Stimulated activated CD4-positive, alpha-beta T cell treated with anti-CD3 and anti-CD28 coated beads, Interleukin-4, amount 100 ng/mL, for 48 hours (primary cell): ENCODE data around the gene NDUFAB1.
"Not testable (repeated sequence)": the region's sequence is repeated elsewhere in the genome, so short reads cannot be mapped to it uniquely, and the experiment has no call there.

Experiments
- DNase-seq, 2 donors: peaks; one replicate each; pipeline ENCODE4 v3.0.0-alpha.2; 2020; ENCODE audit warnings: low read depth in 2 of 2

NDUFAB1 gene

DNA sequence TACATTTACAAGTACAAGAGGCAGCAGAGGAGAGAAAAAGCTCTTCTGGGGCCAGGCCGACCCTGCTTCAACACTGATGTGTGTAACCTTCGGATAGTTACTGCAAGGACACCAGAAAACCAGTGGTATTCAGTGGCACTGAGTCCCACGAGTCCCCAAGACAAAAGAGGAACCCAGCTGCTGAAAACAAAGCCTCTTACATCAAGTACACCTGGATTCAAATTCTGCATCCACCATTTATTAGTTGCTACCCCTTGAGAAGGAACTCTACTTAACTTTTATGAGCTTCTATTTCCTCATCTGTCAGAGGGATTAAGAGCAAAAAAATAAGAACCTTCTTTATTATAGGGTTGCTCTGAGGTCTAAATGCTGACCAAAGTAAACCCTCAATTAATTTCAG, 41.6 kb downstream of the NDUFAB1 start:
- DNase-seq = no peak

DNA sequence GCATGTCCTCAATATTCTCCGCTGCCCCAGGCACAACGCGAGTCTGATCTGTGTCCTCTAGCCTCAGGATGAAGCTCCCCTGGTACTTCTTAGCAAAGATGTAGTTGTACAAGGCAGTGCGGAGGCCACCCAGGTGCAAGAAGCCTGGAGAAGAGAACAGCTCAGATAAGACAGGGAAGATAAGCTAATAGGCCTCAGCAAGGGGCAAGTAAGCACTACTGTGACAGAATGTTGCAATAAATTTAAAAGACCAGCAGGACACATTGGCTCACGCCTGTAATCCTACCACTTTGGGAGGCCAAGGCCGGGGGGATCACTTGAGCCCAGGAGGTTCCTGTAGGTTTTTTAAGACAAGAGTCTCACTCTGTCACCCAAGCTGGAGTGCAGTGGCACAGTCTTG, 44.0 kb downstream of the NDUFAB1 start:
- DNase-seq = no peak

DNA sequence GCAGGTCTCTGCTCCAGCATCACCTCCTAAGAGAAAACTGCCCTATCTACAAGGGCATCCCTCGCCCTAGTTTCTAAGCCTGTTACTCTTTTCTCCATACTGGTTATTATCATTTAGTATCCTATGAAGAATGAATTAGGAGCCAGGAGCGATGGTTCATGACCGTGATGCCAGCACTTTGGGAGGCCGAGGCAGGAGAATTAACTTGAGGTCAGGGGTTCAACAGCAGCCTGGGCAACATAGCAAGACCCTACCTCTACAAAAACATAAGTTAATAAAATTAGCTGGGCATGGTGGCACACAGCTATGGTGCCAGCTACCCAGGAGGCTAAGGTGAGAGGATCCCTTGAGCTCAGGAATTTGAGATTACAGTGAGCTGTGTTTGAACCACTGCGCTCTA, 46.2 kb downstream of the NDUFAB1 start:
- DNase-seq = no peak

DNA sequence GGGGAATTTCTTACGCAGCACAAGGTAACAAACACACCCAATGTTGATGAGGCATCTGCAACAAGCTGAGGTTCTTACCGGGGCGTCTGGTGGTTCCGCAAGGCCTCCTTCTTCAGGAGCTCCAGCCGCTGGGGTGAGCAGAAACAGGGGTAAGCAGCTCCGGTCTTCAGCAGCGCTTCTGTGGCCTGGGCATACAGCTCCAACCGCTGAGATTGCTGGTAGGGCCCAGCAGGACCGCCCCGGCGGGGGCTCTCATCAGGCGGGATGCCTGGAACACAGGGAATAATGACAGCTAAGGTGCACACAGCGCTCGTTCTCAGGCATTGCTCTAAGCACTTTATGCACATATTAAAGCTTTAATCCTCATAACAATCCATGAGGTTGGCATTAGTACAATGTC, 51.7 kb downstream of the NDUFAB1 start:
- no peak for DNase-seq

DNA sequence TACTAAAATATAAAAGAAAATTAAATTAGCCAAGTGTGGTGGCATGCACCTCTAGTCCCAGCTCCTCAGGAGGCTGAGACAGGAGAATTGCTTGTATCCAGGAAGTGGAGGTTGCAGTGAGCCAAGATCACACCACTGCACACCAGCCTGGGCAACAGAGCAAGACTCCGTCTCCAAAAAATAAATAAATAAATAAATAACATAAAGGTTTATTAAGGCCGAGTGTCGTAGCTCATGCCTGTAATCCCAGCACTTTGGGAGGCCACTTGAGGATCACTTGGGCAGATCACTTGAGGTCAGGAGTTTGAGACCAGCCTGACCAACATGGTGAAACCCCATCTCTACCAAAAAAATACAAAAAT, 55.3 kb downstream of the NDUFAB1 start:
- DNase-seq = not testable (repeated sequence)

DNA sequence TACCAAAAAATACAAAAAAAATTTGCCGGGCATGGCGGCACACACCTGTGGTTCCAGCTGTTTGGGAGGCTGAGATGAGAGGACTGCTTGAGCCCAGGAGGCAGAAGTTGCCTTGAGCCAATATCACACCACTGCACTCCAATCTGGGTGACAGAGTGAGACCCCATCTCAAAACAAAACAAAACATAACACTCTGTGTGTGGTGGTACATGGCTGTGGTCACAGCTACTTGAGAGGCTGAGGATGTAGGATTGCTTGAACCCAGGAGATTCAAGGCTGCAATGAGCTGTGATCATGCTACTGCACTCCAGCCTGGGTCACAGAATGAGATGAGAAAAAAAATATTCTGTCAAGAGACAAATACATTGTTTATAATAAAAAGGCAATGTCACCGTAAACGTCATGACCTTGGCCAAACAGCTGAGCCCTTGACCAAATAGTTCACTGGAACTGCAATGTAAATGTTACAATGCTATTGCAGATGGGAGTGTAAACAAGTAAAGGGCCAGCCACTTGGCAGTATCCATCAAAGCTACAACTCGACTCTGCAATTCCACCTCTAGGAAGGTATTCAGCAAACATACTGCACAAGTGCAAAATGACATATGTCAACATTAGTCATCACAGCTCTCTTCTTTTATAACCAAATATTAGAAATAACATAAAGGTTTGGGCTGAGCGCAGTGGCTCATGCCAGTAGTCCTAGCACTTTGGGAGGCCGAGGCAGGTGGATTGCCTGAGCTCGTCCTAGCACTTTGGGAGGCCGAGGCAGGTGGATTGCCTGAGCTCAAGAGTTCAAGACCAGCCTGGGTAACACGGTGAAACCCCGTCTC, 55.9 kb downstream of the NDUFAB1 start:
- DNase-seq = no peak

DNA sequence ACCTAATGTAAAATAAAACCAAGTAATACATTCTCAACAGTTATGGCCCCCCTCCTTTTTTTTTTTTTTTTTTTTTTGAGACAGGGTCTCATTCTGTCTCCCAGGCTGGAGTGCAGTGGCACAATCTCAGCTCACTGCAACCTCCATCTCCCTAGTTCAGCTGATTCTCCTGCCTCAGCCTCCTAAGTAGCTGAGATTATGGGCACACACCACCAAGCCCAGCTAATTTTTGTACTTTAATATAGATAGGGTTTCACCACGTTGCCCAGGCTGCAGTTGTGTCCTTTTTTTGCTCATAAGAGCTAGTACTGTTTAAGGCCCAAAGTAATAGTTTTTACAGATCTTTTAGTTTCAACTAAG, 57.2 kb downstream of the NDUFAB1 start:
- no peak for DNase-seq

DNA sequence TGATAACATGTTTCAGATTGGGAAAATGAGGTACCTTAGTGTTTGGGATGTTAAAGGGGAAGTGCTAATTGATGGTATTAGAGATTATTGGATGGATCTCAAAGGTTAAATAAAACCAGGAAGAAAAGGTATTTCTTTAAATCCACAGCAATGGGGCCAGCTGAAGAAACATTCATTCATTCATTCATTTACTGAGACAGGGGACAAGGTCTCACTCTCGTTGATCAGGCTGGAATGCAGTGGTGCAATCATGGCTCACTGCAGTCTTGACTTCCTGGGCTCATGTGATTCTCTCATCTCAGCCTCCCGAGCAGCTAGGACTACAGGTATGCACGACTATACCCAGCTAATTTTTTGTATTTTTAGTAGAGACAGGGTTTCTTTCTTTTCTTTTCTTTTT, 58.7 kb downstream of the NDUFAB1 start:
- no peak for DNase-seq

DNA sequence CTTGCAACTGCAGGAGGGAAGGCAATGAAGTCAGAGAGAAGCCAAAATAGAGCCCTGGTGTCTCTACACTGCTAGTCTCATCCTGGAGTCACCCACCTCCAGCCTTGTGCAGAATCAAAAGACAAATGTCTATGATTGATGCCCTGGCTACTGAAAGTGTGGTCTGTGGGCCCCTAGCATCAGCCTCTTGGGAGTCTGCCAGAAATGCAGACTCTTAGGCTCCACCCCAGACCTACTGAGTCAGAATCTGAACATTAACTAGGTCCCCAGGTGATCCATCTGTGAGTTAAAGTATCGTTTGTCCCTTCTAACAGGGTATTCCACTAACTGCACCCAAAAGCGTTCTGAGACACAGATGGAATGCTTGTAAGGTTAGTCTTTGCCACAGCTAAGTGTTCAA, 60.2 kb downstream of the NDUFAB1 start:
- no peak for DNase-seq

DNA sequence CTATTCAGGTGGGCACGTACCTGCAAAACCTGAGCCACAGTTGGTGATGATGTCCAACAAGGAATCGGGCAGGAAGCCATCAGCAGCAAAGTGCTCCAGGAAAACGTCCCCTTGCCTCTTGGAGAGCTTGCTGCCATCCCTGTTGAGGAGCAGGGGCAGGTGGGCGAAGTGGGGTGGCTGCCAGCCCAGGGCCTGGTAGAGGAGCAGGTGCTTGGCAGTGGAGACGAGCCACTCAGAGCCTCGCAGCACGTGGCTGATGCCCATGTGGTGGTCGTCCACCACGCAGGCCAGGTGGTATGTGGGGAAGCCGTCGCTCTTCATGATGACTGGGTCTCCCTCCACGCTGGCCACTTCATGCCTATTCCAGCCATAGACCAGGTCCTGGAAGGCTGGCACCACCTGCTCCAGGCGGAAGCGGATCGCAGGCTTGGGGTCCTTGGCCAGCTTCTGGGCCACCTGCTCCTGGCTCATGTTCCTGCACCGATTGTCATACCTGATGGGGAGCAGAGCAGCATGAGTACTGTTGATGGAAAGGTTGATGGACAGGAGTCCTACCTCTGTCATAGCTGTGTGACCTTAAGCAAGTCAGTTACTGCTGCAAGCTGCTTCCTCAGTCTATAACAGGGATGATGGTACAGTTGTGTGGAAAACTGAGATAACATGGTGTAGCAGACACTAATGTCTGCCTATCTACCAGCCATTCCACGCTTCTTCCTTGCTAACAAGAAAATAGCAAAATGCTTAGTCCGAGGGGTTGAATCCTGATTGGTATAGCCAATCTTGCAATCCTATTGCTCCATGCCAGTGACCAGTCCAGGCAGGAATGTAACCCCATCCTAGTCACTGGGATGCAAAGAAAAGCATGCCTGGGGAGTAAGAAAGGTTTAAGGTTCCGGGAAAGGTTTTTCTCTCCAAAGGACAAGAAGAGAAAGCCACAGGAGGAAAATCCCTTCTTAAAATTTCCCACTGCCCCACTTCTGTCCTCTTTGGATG, 61.0 kb downstream of the NDUFAB1 start:
- DNase-seq = no peak

DNA sequence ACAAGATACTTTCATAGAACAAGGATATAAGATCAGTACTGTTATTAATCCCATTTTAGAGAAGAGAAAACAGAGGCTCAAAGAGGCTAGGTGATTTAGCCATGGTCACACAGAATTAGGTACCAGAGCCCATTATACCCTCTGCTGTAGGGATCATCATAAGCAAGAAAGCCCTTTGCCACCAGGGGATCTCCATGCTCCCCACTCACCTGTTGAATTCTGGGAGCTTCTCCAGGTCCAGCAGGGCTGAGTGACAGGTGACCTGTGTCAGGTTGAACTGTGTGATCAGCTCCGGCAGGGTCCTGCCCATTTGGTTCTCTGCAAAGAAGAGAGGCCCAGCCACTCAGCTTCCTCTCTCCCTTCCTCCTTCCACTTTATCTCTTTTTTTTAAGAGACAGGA, 63.7 kb downstream of the NDUFAB1 start:
- no peak for DNase-seq
